Left ventricle myocardium inferior (tissue), 1 donor: ENCODE measurements around the gene CSNK2B. TPM values are rescaled to one million over a fixed set of nuclear protein-coding genes. Genes with fewer than 3 reads are reported as not detected.

Source experiments
- DNase-seq: peaks from one replicate; pipeline ENCODE4 v3.0.0-alpha.2; 2020
- H3K27ac ChIP-seq: fragments of 200-600 bp; replicated peaks from 2 replicates; pipeline ENCODE4 v1.8.0; 2021
- H3K27me3 ChIP-seq: fragments of 200-600 bp; 2 replicates; pipeline ENCODE4 v1.8.0; 2021; ENCODE audit warnings: low read depth
- H3K36me3 ChIP-seq: fragments of 200-600 bp; 2 replicates; pipeline ENCODE4 v1.8.0; 2021
- H3K4me1 ChIP-seq: fragments of 200-600 bp; 2 replicates; pipeline ENCODE4 v1.8.0; 2021
- H3K4me3 ChIP-seq: fragments of 200-600 bp; 2 replicates; pipeline ENCODE4 v1.8.0; 2021; ENCODE audit warnings: mild to moderate bottlenecking, moderate library complexity
- H3K9me3 ChIP-seq: fragments of 200-600 bp; replicated peaks from 2 replicates; pipeline ENCODE4 v1.8.0; 2021
- CTCF ChIP-seq: fragments of 200-600 bp; IDR thresholded peaks from 2 replicates; pipeline ENCODE4 v1.8.0; 2021; ENCODE audit warnings: antibody characterized with exemption, mild to moderate bottlenecking, borderline replicate concordance
- intact Hi-C: fragments of 100-400 bp; cut with micrococcal nuclease; formaldehyde crosslinking; loops from one replicate; pipeline ENCODE4 v1.11.0; 2022
- total RNA-seq: library from RNA; stranded (reverse); fragmentation: NEBNext Ultra II Directional; extraction: Animal tissue kit (Norgen Biotek cat#: 25700); gene quantifications from one replicate; pipeline ENCODE4 v1.2.1, GENCODE V29; 2021
- donor health status: DM: no; HTN: yes; CAD: no; lungs with severe emphysema.

The CSNK2B gene
- total RNA-seq, 1 donor from 2014 or later, result 105 TPM

DNA sequence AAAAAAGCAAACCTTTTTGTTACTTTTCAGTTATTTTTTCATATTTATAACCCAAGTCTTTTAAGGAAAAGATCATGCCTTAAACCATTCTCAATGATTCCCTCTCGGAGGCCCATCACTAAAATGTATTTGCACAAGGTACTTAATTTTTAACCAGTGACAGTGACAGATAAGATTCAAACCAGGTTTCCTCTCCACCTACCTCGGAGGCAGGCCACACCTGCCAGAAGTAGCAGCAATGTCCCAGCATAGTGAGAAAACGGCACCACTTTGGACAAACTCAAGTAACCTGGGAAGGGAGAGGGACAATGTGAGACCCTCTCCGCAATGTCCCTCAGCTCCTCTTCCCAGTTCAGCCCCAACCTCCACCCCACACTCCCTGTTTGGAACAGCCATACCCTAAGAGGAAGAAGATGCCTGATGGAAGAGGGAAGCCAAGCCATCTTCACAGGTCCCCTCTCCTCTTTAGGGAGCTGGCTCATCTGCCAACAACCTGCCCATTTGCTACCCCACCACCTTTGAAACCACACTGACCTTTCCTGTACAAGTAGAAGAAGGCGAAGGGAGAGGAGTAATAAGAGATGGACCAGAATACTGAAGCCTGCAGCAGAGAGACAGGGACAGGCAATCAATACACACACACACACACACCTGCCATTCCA lies 35.0 kb downstream of the CSNK2B start:
- Histone ChIP-seq H3K4me1 (peaks cover 43% of the 10 kb centered on the region), H3K27ac (peak overlapping the region; percentile 99), H3K27me3 (no peaks in the 10 kb centered on the region), H3K4me3 (peak overlapping the region; percentile 90), H3K9me3 (no peaks in the 10 kb centered on the region), H3K36me3 (peaks cover 36% of the 10 kb centered on the region)
- no peak for TF ChIP-seq CTCF
- intact Hi-C loops, result no loop called here
- DNase-seq, result no peak

DNA sequence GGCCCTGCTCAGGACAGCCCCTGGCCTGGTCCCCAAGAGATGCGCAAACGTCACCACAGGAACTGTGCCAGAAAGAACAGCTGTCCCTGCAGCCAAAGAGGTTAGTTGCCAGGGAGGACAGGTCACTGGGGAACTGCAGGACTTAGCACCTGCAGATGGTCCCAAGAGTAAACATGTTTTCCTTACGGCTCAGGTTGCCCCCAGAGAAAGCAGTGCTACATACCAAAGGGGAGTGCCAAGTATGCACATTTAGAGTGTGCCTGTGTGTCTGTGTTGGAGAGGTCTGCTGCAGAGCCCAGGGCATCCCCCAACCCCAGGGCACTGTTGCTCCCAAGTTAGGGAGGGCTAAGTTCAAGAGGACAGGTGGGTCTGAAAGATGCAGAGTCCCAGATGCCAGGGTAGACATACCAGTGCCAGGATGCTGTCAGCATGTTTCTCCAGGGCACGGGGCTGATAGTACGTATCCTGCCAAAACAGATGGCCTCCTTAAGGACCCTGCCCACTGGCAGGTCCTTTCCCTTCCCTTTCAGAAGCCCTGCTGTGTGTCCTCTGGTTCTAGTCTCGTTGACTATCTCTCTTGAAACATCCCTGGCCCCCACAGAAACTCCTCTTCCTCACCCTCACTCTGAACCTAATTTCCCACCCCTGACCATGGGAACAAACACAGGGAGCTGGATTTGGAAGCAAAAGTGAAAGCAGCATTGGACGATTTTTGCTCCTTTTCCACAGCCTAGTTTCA lies 36.0 kb downstream of the CSNK2B start:
- Histone ChIP-seq H3K4me3 (peak overlapping the region; percentile 90), H3K36me3 (peaks cover 26% of the 10 kb centered on the region), H3K27ac (peak overlapping the region; percentile 99), H3K9me3 (no peaks in the 10 kb centered on the region), H3K27me3 (no peaks in the 10 kb centered on the region), H3K4me1 (peaks cover 43% of the 10 kb centered on the region)
- intact Hi-C loops, result no loop called here
- DNase-seq, result peak; percentile 57
- TF ChIP-seq CTCF, result no peak

- H3K4me1 ChIP-seq, result peaks cover 43% of the 10 kb centered on the region
- H3K4me3 ChIP-seq, result peak overlapping the region; percentile 90
- no peak for DNase-seq
- peaks cover 20% of the 10 kb centered on the region for H3K36me3 ChIP-seq
- H3K27me3 ChIP-seq, result no peaks in the 10 kb centered on the region
- TF ChIP-seq CTCF, result no peak
- intact Hi-C loops, result no loop called here
- H3K9me3 ChIP-seq, result no peaks in the 10 kb centered on the region
- H3K27ac ChIP-seq, result peak overlapping the region; percentile 99
Measured at GRCh38 chr6:31702405-31702818, 36.5 kb downstream of the CSNK2B start.

DNA sequence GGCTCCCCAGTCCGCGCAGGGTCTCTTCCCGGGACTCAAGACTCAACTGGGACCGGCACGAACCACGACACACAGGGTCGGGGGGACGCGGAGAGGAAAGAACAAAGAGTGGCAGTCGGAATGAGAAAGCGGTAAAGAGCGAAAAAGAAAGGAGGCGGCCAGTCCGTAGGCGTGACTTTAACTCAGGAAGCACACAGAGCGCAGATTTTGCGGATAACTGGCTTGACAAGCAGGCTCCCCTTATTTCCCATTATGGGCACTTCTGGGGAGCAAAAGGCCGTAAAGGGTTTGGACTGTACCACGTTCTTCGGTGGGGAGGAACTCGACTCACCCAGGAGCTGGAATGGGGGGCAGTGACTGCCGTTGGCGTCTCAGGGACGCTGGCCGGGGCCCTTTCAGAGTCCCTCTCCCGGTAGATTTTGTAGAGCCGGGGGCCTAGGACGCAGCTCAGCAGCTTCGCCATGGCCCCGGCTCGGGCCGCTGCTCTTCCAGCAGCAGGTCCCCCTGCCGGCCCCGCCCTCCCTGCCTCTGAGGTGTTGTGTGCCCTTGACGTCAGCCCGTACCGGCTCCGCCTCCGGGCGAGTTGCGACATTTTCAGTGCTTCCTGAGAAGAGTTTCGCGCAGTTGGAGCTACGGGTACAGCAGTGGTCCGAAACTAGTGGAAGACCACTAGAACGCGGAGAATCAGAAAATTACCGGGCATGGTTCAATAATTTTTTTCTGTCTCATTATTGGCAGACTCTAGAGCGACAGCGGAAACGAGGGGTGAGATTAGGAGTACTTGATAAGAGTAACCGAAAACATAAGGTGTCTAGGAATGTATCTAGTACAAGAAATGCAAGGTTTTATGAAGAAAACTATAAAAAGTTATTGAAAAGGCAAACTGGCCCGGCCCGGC lies 37.2 kb downstream of the CSNK2B start, which contains the start of gene ABHD16A:
Gene ABHD16A (minus strand): TSS at position 506 of the 898 bp plus-strand sequence. CDS start 43 bp downstream, at position 463.
- H3K36me3 ChIP-seq, result peaks cover 19% of the 10 kb centered on the region
- H3K4me3 ChIP-seq, result peak within 1 kb of the TSS; percentile 90
- peak within 1 kb of the TSS; percentile 99 for H3K27ac ChIP-seq
- H3K4me1 ChIP-seq, result peaks cover 43% of the 10 kb centered on the region
- H3K27me3 ChIP-seq, result no peaks in the 10 kb centered on the region
- peak; percentile 24 for TF ChIP-seq CTCF
- peak; percentile 99 for DNase-seq
- intact Hi-C loops, result no loop called here
- H3K9me3 ChIP-seq, result no peaks in the 10 kb centered on the region

- Histone ChIP-seq H3K27ac (no peak overlapping the region), H3K9me3 (no peaks in the 10 kb centered on the region), H3K4me1 (peaks cover 28% of the 10 kb centered on the region), H3K27me3 (peaks cover 6% of the 10 kb centered on the region), H3K36me3 (no peaks in the 10 kb centered on the region), H3K4me3 (no peak overlapping the region)
- DNase-seq, result no peak
- intact Hi-C loops, result no loop called here
- no peak for TF ChIP-seq CTCF
Measured at GRCh38 chr6:31705931-31706330, 40.1 kb downstream of the CSNK2B start.
